Measurements from ENCODE around the gene NLRP14.

NLRP14 gene

DNA sequence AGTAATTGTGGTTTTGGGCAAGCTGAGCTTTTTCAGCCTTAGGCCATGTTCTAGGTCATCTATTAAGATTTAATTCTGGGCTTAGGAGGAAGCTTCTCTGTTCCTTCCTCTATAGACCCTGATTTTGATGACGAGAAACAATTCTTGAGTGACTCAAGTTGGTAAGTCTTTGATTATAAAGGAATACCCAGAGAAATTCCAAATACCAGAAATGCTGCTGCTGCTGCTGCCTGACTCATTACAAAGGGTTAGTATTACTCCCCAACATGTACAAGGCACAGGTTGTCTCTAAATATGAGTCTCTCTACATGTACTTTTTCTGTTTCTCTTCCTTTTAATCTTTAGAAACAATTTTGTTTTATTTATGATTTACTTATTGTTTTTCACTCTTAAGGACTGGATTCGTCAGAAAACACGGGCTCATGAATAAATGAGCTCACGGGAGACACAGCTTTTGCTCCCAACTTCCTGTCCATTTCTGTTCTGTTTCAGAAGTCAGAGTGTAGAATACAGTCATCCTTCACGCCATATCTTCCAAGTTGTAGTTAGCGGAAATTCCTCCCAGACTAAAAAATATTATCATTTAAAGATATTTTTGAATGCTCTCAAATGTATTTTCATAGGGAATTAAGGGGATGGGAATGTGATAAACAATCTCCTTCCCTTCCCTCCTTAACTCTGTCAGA, 36.7 kb downstream of the NLRP14 start:
- no peak for DNase-seq

DNA sequence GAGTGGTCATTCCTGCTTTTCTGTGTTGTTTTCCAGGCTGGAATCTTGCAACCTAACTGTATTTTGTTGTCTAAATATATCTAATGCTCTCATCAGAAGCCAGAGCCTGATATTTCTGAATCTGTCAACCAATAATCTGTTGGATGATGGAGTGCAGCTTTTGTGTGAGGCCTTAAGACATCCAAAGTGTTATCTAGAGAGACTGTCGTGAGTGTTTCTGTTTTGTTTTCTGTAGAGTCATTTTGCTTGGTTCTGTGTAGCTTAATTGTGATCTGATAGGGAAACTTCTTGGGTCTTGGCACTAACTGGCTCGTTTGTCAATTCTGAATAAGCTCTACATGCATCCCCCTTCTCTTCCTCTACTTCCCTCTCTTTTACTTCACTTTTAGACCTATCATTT, 37.4 kb downstream of the NLRP14 start:
- no peak for DNase-seq

DNA sequence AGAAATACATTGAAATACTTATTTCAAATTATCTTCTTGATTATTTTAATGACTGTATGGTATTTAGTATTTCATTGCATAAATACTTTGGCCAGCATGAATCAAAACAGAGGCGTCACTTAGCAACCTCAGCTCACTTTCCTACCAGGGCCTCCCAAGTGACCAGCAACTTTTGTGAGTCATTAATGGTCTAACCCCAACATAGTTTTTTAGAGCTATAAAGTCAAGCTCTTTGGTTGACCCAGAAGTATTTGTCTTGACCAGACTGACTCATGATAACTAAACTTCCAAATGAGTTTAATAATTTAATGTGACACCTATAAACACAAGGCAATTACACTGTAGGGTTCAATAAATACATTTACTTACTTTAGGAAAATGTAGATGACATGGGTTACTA, 40.6 kb downstream of the NLRP14 start:
- DNase-seq, result no peak

DNA sequence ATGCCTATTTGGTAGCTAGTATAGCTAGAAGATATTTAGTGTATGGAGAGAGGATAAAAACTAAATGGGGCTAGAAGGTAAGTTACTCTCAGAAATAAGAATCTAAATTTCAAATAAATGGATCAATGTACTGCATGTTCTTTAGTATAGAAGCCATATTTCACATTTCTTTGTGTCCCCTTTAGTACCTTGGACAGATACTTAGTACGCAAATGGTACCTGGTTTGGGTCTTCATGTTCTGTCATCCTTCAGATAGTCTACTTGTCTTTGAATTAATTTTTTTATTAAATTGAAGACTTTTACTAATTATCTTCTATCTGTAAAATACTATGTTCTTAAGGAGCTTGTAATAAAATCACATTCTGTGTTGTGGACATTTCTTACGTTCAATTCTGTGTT, 42.3 kb downstream of the NLRP14 start:
- no peak for DNase-seq

DNA sequence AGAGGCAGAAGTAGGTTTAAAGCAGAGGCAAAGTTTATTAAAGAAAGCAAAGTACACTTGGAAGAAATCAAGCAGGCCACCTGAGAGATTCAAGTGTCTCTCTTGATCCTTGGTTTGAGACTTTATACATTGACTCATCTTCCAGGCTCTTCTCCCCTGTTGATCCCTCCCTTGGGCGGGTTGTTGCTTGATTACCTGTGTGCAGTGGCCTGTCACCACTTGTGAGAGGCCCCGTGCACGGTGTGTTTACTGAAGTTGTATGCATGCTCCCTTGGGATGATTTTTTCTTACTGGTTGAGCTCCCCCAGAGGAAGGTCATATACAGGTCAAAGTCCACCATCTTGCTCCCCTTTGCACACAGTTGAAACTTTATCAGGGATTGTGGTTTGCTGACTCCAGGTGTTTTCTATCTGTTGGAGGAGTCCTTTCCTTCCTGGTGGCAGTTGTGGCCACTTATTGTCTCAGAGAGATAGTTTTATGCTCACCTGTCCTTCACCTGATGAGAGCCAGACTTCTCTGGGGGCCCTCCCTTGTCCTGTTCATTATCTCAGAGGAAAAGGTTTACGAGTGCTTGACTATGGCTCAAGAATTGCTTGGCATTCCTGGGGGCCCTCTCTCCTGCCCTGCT, 52.2 kb downstream of the NLRP14 start:
- no peak for DNase-seq

DNA sequence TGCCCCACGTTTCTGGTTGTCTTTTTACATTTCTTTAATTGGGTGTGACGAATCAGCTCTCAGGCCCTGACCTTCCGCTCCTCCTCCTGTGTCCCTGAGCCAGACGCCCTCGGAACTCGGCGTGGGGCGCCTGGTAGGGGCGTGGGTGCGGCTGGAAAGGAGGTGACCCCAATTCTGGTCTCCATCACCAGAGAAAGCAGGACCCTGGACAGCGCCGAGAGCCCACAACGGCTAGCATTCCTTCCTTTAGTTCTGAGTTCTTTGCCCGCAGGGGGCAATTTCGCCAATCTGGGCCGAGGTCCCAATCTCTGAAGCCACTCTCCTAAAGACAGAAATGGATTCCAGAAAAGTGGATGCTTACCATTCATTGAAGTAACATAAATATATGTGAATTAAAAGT, 56.8 kb downstream of the NLRP14 start:
- DNase-seq, result no peak

DNA sequence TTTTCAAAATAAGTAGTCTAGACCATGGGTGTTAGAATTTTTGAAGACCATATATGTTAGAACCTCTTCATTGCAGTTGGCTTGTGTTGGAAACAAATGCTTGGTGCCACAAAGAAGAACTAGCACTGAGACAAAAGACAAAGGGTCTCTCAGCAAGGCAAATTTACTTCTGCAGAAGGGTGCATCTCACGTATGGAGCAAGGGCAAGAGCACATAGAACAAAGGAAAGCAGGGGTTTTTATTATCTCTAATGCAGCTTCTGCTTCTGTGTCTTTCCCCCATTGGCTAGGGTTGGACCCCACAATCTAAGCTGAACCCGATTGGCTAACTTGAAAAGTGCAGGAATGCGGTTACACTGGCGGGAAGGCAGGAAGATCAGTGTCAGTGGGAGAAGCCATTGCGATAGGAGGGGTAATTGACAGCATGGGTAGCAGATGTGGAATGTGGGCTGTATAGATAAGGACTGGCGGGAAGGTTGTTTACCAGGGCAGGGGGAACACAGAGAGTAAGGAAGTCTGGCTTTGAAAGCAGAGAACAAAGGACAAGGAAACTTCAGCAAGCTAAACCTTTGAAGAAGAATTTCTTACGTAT, 59.4 kb downstream of the NLRP14 start:
- no peak for DNase-seq

DNA sequence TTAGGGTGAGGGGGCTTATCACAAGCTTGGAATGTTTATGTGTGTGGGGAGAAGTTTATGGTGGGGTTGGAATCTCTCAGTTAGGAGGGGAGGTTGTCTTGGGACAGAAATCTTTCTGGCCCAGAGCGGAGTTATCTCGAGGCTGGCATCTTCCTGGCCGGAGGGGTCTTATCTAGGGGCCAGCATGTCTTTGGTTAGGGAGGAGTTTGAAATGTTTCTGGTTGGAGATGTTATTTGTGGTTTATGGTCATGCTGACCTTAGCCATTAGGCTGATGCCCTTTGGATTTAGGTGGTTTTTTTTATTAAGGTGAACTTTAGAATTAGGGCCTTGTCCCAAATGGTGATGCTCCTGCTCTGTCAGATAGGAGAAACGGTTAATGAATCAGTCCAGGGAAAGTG, 60.6 kb downstream of the NLRP14 start:
- no peak for DNase-seq

DNA sequence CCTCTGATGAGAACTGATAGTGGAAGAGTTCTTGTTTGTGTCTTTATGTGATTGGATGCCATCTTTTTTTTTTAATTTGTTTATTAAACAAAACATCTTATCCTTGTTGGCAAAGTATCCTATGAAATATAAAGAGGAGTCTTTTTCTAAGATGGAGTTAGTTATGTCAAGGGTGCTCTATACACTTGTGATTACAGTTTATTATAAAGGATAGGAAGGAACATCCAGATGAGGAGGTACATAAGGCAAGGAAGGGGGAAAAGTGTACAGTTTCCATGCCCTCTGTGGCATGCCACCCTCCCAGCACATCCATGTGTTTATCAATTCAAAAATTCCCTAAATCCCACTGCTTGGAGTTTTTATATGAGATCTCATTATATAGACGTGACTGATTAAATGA, 61.2 kb downstream of the NLRP14 start:
- DNase-seq, result no peak

DNA sequence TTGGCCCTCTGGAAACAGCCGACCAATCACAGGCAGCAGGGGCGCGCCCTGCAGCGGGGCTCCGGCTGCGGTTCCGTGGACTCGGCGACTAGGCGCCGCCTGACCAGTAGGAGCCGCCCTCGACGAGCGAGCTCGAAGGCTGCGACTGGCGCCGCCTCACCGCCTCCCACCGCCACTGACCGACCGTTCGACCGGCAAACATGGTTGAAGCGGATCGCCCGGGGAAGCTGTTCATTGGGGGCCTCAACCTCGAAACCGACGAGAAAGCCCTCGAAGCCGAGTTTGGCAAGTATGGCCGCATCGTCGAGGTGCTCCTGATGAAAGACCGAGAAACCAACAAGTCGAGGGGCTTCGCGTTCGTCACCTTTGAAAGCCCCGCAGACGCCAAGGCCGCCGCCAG, 68.6 kb downstream of the NLRP14 start, which contains the start of gene RBMXL2:
RBMXL2 (plus strand) TSS at position 78 of the 400 bp plus-strand sequence; CDS start at position 201, 123 bp downstream.
- DNase-seq, result no peak

DNA sequence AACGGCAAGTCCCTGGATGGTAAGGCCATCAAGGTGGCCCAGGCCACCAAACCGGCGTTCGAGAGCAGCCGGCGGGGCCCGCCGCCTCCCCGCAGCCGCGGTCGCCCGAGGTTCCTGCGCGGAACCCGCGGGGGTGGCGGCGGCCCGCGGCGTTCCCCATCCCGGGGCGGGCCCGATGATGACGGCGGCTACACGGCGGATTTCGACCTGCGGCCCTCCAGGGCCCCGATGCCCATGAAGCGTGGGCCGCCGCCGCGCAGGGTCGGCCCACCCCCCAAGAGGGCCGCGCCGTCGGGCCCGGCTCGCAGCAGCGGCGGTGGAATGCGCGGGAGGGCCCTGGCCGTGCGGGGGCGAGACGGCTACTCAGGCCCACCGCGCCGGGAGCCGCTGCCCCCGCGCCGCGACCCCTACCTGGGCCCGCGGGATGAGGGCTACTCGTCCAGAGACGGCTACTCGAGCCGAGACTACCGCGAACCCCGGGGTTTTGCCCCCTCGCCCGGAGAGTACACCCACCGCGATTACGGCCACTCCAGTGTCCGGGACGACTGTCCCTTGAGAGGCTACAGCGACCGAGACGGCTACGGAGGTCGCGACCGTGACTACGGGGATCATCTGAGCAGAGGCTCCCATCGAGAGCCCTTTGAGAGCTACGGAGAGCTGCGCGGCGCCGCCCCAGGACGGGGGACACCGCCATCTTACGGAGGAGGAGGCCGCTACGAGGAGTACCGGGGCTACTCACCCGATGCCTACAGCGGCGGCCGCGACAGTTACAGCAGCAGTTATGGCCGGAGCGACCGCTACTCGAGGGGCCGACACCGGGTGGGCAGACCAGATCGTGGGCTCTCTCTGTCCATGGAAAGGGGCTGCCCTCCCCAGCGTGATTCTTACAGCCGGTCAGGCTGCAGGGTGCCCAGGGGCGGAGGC, 69.3 kb downstream of the NLRP14 start:
- no peak for DNase-seq

DNA sequence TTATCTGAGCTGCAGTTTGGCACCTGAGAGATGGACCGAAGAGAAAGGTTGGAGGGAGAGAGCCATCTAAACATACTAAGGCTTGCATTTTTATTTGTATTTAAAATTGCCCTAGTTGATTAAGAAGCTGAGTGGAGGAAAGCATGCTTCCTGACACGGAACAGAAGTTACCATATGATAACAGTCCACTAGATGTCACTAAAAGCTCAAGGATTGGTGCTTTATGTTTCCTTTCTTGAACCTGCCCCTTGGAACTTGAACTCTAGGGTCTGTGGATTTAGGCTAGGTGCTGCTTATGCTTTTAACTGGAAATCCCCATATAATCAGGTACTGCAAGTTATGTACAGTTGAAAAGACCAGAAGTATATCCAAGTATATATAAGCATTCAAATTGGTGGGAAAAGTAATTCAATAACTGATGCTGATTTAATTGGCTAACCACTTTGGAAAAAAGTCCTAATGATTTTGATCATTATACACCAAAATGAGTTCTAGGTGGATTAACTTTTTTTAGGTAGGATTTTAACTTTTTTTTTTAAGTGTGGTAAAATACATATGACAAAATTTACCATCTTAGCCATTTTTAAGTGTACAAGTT, 78.1 kb downstream of the NLRP14 start:
- DNase-seq, result no peak

DNA sequence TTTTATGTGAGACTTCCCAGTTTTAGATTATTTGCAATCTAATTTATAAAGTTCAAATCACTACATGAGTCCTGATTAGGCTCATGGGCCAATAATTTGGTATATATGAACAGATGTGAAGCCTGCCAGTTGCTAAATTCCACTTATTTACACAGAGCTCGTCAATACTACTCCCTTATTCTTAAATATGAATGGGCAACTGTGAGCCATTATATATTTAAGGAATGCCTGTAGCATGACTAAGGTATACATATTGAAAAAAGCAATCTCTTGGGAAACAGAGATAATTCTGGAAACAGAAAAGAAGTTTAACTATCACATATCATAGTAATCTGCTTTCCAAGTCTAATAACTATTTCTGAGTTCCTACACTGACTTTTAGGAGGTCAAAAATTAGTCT, 95.5 kb downstream of the NLRP14 start:
- DNase-seq, result no peak

DNA sequence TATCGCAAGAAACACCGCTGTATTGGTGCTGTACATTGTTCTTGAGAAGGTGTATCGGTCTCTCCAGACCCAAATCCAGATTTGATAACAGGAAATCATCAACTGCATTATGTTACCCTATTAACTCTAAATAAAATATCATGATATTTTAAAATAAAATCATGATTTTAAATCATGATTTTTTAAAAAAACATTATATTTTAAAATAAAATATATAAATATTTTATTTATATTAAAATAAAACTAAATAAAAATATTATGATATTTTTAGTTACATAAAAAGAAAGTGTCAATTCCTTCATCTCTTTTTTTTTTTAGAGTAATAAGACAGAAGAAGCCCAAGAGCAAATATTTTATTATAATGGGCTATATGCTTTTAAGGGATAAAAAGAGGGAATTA, 96.1 kb downstream of the NLRP14 start:
- DNase-seq, result no peak
